GM21526 (cell line): ENCODE data around the gene BAIAP3.
"Not testable (repeated sequence)": the region's sequence is repeated elsewhere in the genome, so short reads cannot be mapped to it uniquely, and the experiment has no call there.

Experiments
- ATAC-seq: cut with Tn5 transposase; IDR thresholded peaks from one replicate; pipeline ENCODE4 v1.9.1; 2021; ENCODE audit warnings: moderate library complexity; ENCODE audit not compliant: unreplicated experiment, low FRiP score

BAIAP3 gene

GRCh38 chr16:1315081-1316032, 18.1 kb upstream of the BAIAP3 start:
- ATAC-seq = no peak

GRCh38 chr16:1316033-1316405, 17.4 kb upstream of the BAIAP3 start:
- ATAC-seq = no peak

GRCh38 chr16:1317479-1318267, 15.8 kb upstream of the BAIAP3 start:
- ATAC-seq = no peak

- no peak for ATAC-seq
These were observed 15.2 kb upstream of the BAIAP3 start for GRCh38 chr16:1318268-1318545.

- ATAC-seq = no peak
These were observed 14.4 kb upstream of the BAIAP3 start for GRCh38 chr16:1319041-1319440.

- ATAC-seq = no peak
These were observed 13.3 kb upstream of the BAIAP3 start for GRCh38 chr16:1320097-1320496.

GRCh38 chr16:1320658-1321240, 12.7 kb upstream of the BAIAP3 start:
- no peak for ATAC-seq

GRCh38 chr16:1322407-1322806, 11.0 kb upstream of the BAIAP3 start:
- no peak for ATAC-seq

- ATAC-seq = no peak
These were observed 9.9 kb upstream of the BAIAP3 start for GRCh38 chr16:1323296-1324239.

GRCh38 chr16:1324286-1324826, 9.1 kb upstream of the BAIAP3 start:
- ATAC-seq = no peak

- ATAC-seq = no peak
These were observed 8.2 kb upstream of the BAIAP3 start for GRCh38 chr16:1325261-1325660.

GRCh38 chr16:1325673-1326371, 7.6 kb upstream of the BAIAP3 start:
- no peak for ATAC-seq

- ATAC-seq = no peak
These were observed 7.1 kb upstream of the BAIAP3 start for GRCh38 chr16:1326391-1326790.

GRCh38 chr16:1326946-1327618, 6.4 kb upstream of the BAIAP3 start:
- ATAC-seq = no peak

- no peak for ATAC-seq
These were observed 5.9 kb upstream of the BAIAP3 start for GRCh38 chr16:1327619-1327947.

- ATAC-seq = not testable (repeated sequence)
These were observed 5.3 kb upstream of the BAIAP3 start for GRCh38 chr16:1328136-1328535.

GRCh38 chr16:1328961-1329360, 4.5 kb upstream of the BAIAP3 start:
- ATAC-seq = not testable (repeated sequence)

GRCh38 chr16:1330260-1330914, 3.1 kb upstream of the BAIAP3 start:
- no peak for ATAC-seq
